HG03066 (cell line): Measurements from ENCODE around the gene NRG2.

Experiments used
- ATAC-seq: cut with Tn5 transposase; IDR thresholded peaks from one replicate; pipeline ENCODE4 v1.9.1; 2021; ENCODE audit warnings: low read depth; ENCODE audit not compliant: unreplicated experiment

Gene NRG2

GRCh38 chr5:139951983-139952382, 91.1 kb downstream of the NRG2 start:
- no peak for ATAC-seq

GRCh38 chr5:139951296-139951924, 91.7 kb downstream of the NRG2 start:
- ATAC-seq = no peak

DNA sequence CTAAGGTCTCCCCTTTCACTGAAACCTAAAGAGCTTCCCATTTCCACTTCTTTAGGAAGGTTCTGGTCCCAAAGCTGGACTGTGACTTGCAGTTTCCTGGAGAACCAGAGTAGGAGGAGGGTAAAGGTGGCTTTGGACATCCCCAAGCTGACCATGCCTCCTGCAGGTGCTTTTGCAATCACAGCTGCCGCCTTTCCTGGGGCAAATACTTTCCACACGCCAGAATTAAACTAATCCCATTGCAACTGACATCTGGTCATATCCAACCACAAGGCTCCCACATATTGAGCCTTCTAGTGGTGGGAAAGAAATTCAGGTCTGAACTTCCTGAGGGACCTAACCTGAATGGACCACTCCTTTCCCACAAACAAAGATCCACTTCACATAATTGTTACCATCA, 92.7 kb downstream of the NRG2 start:
- ATAC-seq = no peak

DNA sequence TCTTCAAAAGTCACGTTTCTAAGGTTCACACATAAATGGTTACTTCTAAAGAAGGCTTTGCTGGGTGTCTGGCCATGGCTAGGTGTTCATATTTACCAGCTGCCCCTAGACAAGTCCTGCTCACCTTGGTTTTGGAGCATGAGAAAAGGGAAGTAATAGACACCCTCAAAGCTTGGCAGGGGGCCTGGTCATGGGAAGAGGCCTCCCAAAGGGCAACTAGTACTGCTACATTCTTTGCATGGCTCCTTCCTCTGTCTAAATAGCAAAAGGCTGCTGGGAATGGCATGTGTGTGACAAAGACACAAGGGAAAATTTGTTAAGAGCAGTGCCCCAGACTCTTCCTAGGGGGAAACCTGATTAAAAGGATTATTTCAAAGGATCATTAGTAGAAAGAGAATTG, 93.4 kb downstream of the NRG2 start:
- ATAC-seq = no peak

DNA sequence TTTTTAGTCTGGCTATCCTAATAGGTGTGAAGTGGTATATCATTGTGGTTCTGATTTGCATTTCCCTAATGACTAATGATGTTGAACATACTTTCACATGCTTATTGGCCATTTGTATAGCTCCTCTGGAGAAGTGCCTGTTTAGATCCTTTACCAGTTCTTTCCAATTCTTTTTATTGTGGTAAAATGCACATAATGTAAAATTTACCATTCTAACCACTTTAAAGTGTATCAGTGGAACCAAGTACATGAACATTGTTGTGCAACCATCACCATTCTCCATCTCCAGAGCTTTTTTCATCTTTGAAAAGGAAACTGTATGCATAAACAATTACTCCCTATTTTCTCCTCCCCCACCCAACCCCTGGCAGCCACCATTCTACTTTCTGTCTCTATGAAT, 95.4 kb downstream of the NRG2 start:
- ATAC-seq = no peak

- ATAC-seq = no peak
Observed at GRCh38 chr5:139946440-139946839, 96.7 kb downstream of the NRG2 start.

GRCh38 chr5:139946006-139946405, 97.1 kb downstream of the NRG2 start:
- no peak for ATAC-seq

- ATAC-seq = no peak
Observed at GRCh38 chr5:139942243-139942642, 100.9 kb downstream of the NRG2 start.

DNA sequence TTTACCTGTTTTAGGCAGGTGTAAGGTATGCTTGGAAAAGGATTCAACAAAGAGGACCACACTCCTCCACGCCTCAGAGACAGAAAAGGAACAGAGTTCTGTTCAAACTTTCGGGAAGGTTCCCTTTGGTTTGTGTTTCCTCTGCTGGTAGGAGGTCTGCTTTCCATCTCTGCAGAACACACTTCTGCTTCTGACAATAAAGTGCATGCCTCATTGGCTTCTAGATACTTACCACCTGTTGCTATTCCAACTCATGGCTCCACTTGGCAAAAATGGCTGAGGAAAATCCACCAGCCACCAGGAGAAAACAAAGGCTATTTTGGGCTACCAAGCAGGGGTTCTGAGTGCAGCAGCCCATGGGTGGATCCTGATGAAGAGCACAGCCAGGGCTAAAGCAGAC, 112.7 kb downstream of the NRG2 start:
- ATAC-seq = no peak

GRCh38 chr5:139926797-139927503, 116.1 kb downstream of the NRG2 start:
- no peak for ATAC-seq

- ATAC-seq = no peak
Observed at GRCh38 chr5:139925650-139926640, 117.2 kb downstream of the NRG2 start.

GRCh38 chr5:139925216-139925562, 117.9 kb downstream of the NRG2 start:
- ATAC-seq = no peak

GRCh38 chr5:139924294-139925215, 118.5 kb downstream of the NRG2 start:
- no peak for ATAC-seq

- no peak for ATAC-seq
Observed at GRCh38 chr5:139919308-139919707, 123.8 kb downstream of the NRG2 start.

DNA sequence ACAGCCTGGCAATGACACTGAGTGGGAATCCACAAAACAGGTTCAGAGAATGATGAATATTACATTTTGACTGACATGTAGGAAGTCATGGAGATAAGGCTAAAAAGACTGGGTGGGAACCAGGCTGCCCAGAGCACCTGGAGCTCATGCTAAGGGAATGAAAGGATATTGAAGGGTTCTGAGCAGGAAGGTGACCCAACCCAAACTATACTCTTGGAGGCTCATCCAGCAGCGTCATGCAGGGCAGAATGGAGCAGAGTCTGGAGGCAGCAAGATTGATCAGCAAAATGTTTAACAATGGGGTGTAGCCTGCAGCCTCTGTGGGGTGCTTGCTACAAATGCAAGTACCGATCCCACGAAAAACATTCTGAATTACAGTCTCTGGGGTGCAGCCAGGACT, 127.3 kb downstream of the NRG2 start:
- no peak for ATAC-seq

DNA sequence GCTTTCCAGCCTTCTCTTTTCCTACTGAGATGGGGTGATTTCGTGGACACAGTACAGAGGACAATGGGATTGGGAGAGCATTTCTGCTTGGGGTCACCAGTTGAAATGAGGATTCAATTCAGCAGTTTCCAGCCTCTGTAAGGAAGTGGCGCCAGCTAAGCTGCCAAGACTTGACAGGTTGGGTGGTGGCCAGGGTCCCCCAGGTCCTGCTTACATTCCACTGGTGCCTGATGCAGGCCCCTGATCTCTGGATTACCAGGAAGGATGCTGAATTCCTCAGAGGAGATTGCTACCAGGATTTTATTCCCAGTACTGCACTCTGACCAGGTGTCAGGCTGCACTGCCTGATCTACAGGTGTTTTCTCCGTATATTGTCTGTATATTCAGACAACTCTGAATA, 127.8 kb downstream of the NRG2 start:
- ATAC-seq = no peak

GRCh38 chr5:139914218-139914807, 128.8 kb downstream of the NRG2 start:
- ATAC-seq = no peak

DNA sequence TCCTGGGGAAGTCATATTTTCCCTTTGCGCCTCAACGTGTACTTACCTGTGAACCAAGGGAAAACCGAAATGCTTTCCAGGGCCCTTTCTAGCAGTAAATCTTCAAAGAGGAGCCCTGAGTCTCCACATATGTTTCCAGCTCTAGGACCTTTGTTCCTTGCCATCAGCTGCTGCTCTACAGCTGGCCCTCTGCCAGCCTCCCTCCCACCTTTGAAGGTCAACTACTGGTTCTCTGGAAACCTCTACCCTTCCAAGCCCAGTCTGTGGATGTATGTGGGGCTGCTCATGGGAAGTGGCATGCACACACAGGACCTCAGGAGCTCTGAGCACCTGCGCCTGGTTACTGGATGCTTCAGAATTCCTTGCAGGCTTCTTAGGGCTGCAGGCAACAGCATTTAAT, 130.3 kb downstream of the NRG2 start:
- no peak for ATAC-seq

- ATAC-seq = no peak
Observed at GRCh38 chr5:139912158-139912557, 130.9 kb downstream of the NRG2 start.
